GM10266 (cell line): ENCODE measurements around the gene SMYD1.
A peak's percentile ranks its signal among the peaks of the same experiment; 100 is the strongest.

Source experiments
- DNase-seq: peaks from one replicate; pipeline ENCODE4 v3.0.0; 2012; ENCODE audit errors: extremely low spot score
- CTCF ChIP-seq: IDR thresholded peaks from 2 replicates; pipeline ENCODE4 v1.5.1; 2012; ENCODE audit warnings: mild to moderate bottlenecking, low read depth; ENCODE audit not compliant: control insufficient read depth, insufficient read depth; ENCODE audit errors: missing control alignments

Gene SMYD1

GRCh38 chr2:88049622-88050021 is 18.0 kb upstream of the SMYD1 start:
- no peak for TF ChIP-seq CTCF
- no peak for DNase-seq

- no peak for TF ChIP-seq CTCF
- DNase-seq = no peak
Observed at GRCh38 chr2:88051792-88052191, 15.8 kb upstream of the SMYD1 start.

GRCh38 chr2:88053296-88053695 is 14.3 kb upstream of the SMYD1 start:
- DNase-seq = no peak
- TF ChIP-seq CTCF = no peak

- no peak for TF ChIP-seq CTCF
- DNase-seq = no peak
Observed at GRCh38 chr2:88053934-88054781, 13.5 kb upstream of the SMYD1 start.

GRCh38 chr2:88054782-88055370 is 12.7 kb upstream of the SMYD1 start:
- no peak for TF ChIP-seq CTCF
- no peak for DNase-seq

GRCh38 chr2:88055371-88056128 is 12.1 kb upstream of the SMYD1 start, which contains the start of gene KRCC1:
Gene KRCC1, minus strand, starts transcription at chr2:88055783. Its CDS starts 27,220 bp downstream, at chr2:88028563.
- peak; percentile 97 for DNase-seq
- TF ChIP-seq CTCF = no peak
